Endothelial cell of umbilical vein (primary cell): Measurements from ENCODE around the gene KCNQ5.

Experiments used
- CTCF ChIP-seq, 2 donors: IDR thresholded peaks; 1 replicate in 1 of 2; 2 replicates in 1 of 2; pipeline ENCODE4 v1.5.1; 2011; ENCODE audit warnings: low read length in 2 of 2, mild to moderate bottlenecking in 2 of 2, moderate library complexity in 2 of 2, control low read depth in 1 of 2, inconsistent platforms in 1 of 2, low read depth in 1 of 2; ENCODE audit not compliant: insufficient read depth in 1 of 2; ENCODE audit errors: extremely low read depth in 1 of 2
- GATA2 ChIP-seq: IDR thresholded peaks from 2 replicates; pipeline ENCODE4 v1.7.0; 2011; ENCODE audit warnings: low read depth, mild to moderate bottlenecking, moderate library complexity, mixed read lengths, low read length; ENCODE audit not compliant: insufficient read length, insufficient read depth
- JUN ChIP-seq: IDR thresholded peaks from 2 replicates; pipeline ENCODE4 v1.6.1; 2011; ENCODE audit warnings: borderline replicate concordance, low read depth; ENCODE audit not compliant: insufficient read length, insufficient read depth
- MAX ChIP-seq: IDR thresholded peaks from 2 replicates; pipeline ENCODE4 v1.6.1; 2011; ENCODE audit not compliant: insufficient read depth, insufficient read length
- POLR2A ChIP-seq: IDR thresholded peaks from 2 replicates; pipeline ENCODE4 v1.6.1; 2012; ENCODE audit warnings: low read depth, mild to moderate bottlenecking, control low read depth, low read length

- no peak for TF ChIP-seq CTCF (IDR thresholded peaks at IDR 0.05; ENCODE audit: extremely low read depth in 1 of 2, insufficient read depth in 1 of 2, low read depth in 1 of 2, low read length in 2 of 2)
- TF ChIP-seq MAX = no peak
- TF ChIP-seq POLR2A = no peak
- TF ChIP-seq JUN = no peak
- TF ChIP-seq GATA2 = no peak
These were observed 159.8 kb downstream of the KCNQ5 start for GRCh38 chr6:72781624-72782023.
